COR-L47 (cell line): ENCODE data around the gene BLOC1S5.
"Not testable (repeated sequence)": the region's sequence is repeated elsewhere in the genome, so short reads cannot be mapped to it uniquely, and the experiment has no call there.

Experiments used
- DNase-seq: peaks from one replicate; lab custom pipeline; 2025; lab: John Stamatoyannopoulos, UW

BLOC1S5 gene

DNA sequence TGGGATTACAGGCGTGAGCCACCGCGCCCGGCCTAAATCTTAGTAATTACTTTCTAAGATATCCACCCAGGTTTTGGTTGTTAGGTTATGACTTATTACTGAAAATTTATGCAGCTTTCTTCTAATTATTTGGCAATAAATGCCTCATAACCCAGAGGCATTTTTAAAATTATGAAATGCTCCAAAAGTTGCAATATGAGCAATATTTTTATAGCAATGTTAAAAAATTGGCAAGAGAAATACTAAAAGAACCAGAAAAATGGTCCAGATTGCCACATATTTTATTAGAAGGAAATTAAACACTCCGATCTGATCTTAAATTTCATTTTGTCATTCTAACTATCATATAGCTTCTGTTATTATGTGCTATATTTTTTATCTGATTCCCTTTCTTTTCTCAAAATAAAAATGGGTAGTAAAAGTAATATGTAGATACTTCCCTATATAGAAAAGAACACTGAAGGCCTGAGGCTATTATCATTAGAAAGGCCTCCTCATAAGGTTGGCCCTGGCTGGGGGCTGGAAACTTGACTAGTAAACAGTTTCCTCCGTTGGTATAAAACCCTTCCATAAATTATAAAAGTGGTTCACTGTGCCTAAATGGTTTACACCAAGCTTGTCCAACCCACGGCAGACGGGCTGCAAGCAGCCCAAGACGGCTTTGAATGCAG lies 22.1 kb downstream of the BLOC1S5 start:
- no peak for DNase-seq

- DNase-seq: not testable (repeated sequence)
Measured at GRCh38 chr6:8034107-8034506, 30.1 kb downstream of the BLOC1S5 start.

GRCh38 chr6:8030920-8031319 lies 33.3 kb downstream of the BLOC1S5 start:
- DNase-seq: no peak

- DNase-seq: no peak
Measured at GRCh38 chr6:8029243-8029870, 34.8 kb downstream of the BLOC1S5 start.

- DNase-seq: no peak
Measured at GRCh38 chr6:8027965-8028651, 36.1 kb downstream of the BLOC1S5 start.

DNA sequence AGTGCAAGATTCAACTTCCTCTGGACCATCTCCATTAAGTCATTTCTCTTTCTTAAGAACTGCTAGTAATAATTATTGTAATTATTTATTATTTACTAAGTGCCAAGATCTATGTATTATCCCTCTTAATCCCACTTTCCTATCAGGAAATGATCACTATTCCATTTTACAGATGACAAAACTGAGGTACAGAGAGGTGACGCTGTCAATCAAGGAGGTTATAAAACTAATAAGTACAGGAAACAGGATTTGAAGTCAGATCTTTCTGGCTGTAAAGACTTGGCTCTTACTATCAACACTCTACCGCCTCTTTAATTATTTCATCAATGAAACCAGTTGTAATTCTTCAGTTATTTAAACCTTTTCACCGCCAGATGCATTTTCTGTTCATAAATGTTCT lies 37.4 kb downstream of the BLOC1S5 start:
- no peak for DNase-seq

- no peak for DNase-seq
Measured at GRCh38 chr6:8025191-8025590, 39.0 kb downstream of the BLOC1S5 start.

DNA sequence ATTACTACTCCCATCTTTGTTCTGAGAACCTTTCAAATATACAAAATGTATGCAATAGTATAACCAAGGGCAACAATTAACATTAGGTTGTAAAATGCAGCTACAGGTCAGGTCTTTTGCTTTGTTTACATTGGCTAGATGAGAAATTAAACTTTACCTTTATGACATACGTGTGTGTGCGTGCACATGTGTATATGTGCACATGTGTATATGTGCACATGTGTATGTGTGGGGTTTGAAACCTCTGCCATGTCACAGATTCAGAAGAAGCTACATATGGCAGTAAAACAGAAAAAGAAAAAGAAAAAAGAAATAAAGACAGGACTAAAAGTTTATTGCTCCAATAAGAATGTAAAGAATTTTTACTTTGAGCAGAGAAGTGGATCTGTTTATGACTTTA lies 40.6 kb downstream of the BLOC1S5 start:
- DNase-seq: no peak

GRCh38 chr6:8020083-8020482 lies 44.1 kb downstream of the BLOC1S5 start:
- DNase-seq: no peak

- DNase-seq: no peak
Measured at GRCh38 chr6:8017705-8018104, 46.5 kb downstream of the BLOC1S5 start.

- DNase-seq: no peak
Measured at GRCh38 chr6:8017276-8017701, 46.9 kb downstream of the BLOC1S5 start.

GRCh38 chr6:8014947-8015346 lies 49.2 kb downstream of the BLOC1S5 start:
- no peak for DNase-seq

DNA sequence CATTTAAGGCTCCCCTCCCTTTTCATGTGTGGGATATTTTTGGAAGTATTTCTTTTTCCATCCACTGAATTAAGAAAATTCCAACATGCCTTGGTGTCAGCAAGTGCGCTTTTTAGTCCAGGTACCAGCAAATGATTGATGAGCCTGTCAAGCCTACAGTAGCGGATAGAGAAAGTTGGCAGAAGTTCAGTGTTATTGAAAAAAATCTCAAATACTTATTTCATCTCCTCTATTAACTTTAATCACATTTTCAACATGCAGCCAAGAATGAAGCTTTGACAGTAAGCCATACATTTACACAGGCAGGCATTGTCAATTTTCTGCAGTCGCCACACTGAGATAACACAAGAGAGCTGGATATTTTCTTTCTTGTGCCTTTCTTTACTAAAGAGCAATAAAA lies 50.4 kb downstream of the BLOC1S5 start:
- no peak for DNase-seq

GRCh38 chr6:8006208-8006607 lies 58.0 kb downstream of the BLOC1S5 start:
- no peak for DNase-seq

- DNase-seq: no peak
Measured at GRCh38 chr6:8005136-8005535, 59.1 kb downstream of the BLOC1S5 start.

GRCh38 chr6:8000636-8001035 lies 63.6 kb downstream of the BLOC1S5 start:
- no peak for DNase-seq

GRCh38 chr6:8000188-8000596 lies 64.0 kb downstream of the BLOC1S5 start:
- no peak for DNase-seq

GRCh38 chr6:7999201-7999600 lies 65.0 kb downstream of the BLOC1S5 start:
- no peak for DNase-seq

GRCh38 chr6:7998103-7998725 lies 66.0 kb downstream of the BLOC1S5 start:
- no peak for DNase-seq

GRCh38 chr6:7997286-7997685 lies 66.9 kb downstream of the BLOC1S5 start:
- DNase-seq: no peak

- no peak for DNase-seq
Measured at GRCh38 chr6:7996538-7997111, 67.6 kb downstream of the BLOC1S5 start.

- no peak for DNase-seq
Measured at GRCh38 chr6:7993952-7994351, 70.2 kb downstream of the BLOC1S5 start.

DNA sequence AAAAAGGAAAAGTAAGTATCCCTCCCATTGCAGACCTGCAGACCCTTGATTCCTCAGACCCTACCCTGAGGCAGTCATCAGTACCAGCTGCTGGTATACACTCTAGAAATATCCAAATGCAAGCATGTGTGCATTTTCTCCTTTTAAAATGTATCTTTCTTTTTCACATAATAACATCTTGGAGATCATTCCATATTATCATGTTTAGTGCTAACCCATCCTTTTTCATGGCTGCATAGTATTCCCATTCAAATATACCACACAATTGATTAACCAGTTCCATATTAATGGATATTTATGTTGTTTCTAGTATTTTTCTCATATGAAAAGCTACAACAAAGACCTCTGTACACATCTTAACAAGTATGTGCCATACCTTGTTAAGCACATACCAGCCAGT lies 70.8 kb downstream of the BLOC1S5 start:
- no peak for DNase-seq
